GM19452 (cell line): ENCODE data around the gene SH3GL2.

Experiments used
- ATAC-seq: cut with Tn5 transposase; IDR thresholded peaks from one replicate; pipeline ENCODE4 v1.9.1; 2021; ENCODE audit not compliant: unreplicated experiment

Gene SH3GL2

GRCh38 chr9:17609312-17610005 is 30.6 kb downstream of the SH3GL2 start:
- no peak for ATAC-seq

- ATAC-seq: no peak
These were observed 32.5 kb downstream of the SH3GL2 start for GRCh38 chr9:17611342-17611741.

- ATAC-seq: no peak
These were observed 33.1 kb downstream of the SH3GL2 start for GRCh38 chr9:17611917-17612316.

- ATAC-seq: no peak
These were observed 34.9 kb downstream of the SH3GL2 start for GRCh38 chr9:17613758-17614157.

- no peak for ATAC-seq
These were observed 35.4 kb downstream of the SH3GL2 start for GRCh38 chr9:17614250-17614649.

GRCh38 chr9:17614903-17615302 is 36.0 kb downstream of the SH3GL2 start:
- no peak for ATAC-seq

- no peak for ATAC-seq
These were observed 43.3 kb downstream of the SH3GL2 start for GRCh38 chr9:17622141-17622540.

GRCh38 chr9:17622749-17623148 is 43.9 kb downstream of the SH3GL2 start:
- ATAC-seq: no peak

- no peak for ATAC-seq
These were observed 45.1 kb downstream of the SH3GL2 start for GRCh38 chr9:17623965-17624364.

- ATAC-seq: no peak
These were observed 45.7 kb downstream of the SH3GL2 start for GRCh38 chr9:17624571-17624970.

- no peak for ATAC-seq
These were observed 47.0 kb downstream of the SH3GL2 start for GRCh38 chr9:17625644-17626388.

GRCh38 chr9:17627641-17628040 is 48.8 kb downstream of the SH3GL2 start:
- ATAC-seq: no peak

- ATAC-seq: no peak
These were observed 49.8 kb downstream of the SH3GL2 start for GRCh38 chr9:17628624-17629023.

- no peak for ATAC-seq
These were observed 51.7 kb downstream of the SH3GL2 start for GRCh38 chr9:17630531-17630949.

GRCh38 chr9:17631396-17631795 is 52.5 kb downstream of the SH3GL2 start:
- ATAC-seq: no peak

GRCh38 chr9:17632994-17633393 is 54.1 kb downstream of the SH3GL2 start:
- ATAC-seq: no peak

- no peak for ATAC-seq
These were observed 56.4 kb downstream of the SH3GL2 start for GRCh38 chr9:17635115-17635890.

- ATAC-seq: no peak
These were observed 57.5 kb downstream of the SH3GL2 start for GRCh38 chr9:17636349-17636748.

- no peak for ATAC-seq
These were observed 58.0 kb downstream of the SH3GL2 start for GRCh38 chr9:17636821-17637220.

GRCh38 chr9:17637229-17637628 is 58.4 kb downstream of the SH3GL2 start:
- ATAC-seq: no peak

GRCh38 chr9:17648516-17648915 is 69.7 kb downstream of the SH3GL2 start:
- ATAC-seq: no peak

- no peak for ATAC-seq
These were observed 72.9 kb downstream of the SH3GL2 start for GRCh38 chr9:17651725-17652124.
